A549 (cell line): ENCODE measurements around the gene ETV1. TPM values are rescaled to one million over a fixed set of nuclear protein-coding genes. Genes with fewer than 3 reads are reported as not detected.

Experiments used
- ATAC-seq, 2 experiments: fragments of 200-7000 bp in 1 of 2; fragments of >200 bp in 1 of 2; cut with Nextera tagmentation in 1 of 2; cut with Tn5 transposase in 1 of 2; 3 replicates each; pipeline versions ENCODE4 v1.8.0 to v1.9.1; 2018 to 2020; ENCODE audit warnings: mild to moderate bottlenecking in 1 of 2, moderate library complexity in 1 of 2
- CTCF ChIA-PET: fragments of 300-600 bp; sonication (Branson Sonifier 250); formaldehyde crosslinking; extraction: SDS; loops from one replicate; lab custom pipeline; 2021; ENCODE audit warnings: antibody characterized with exemption, inconsistent platforms; lab: Yijun Ruan, JAX
- POLR2A ChIA-PET: fragments of 350-600 bp; formaldehyde crosslinking; extraction: SDS; loops from one replicate; lab custom pipeline; 2021; ENCODE audit warnings: antibody characterized with exemption, inconsistent platforms; lab: Yijun Ruan, JAX
- DNase-seq, 2 experiments: peaks; one replicate each; pipeline versions ENCODE4 v3.0.0 to v3.0.0-alpha.2; 2011 to 2016; ENCODE audit warnings: low read depth in 1 of 2, low spot score in 1 of 2
- FAIRE-seq: peaks from 2 replicates; lab custom pipeline; 2011; peaks lifted over from hg19 to GRCh38; lab: Jason Lieb, UNC
- H3K27ac ChIP-seq, 2 experiments: fragments of >200 bp; sonication (Bioruptor Twin); formaldehyde crosslinking; 3 replicates each; pipeline ENCODE4 v1.5.1; 2016 to 2017
- H3K4me1 ChIP-seq: fragments of >200 bp; sonication (Bioruptor Twin); formaldehyde crosslinking; 3 replicates; pipeline ENCODE4 v1.6.1; 2016
- H3K4me2 ChIP-seq: fragments of >200 bp; sonication (Bioruptor Twin); formaldehyde crosslinking; 3 replicates; pipeline ENCODE4 v1.6.1; 2016
- H3K4me3 ChIP-seq: fragments of >200 bp; sonication (Bioruptor Twin); formaldehyde crosslinking; 3 replicates; pipeline ENCODE4 v1.5.1; 2016
- H3K9me3 ChIP-seq: fragments of >200 bp; sonication (Bioruptor Twin); formaldehyde crosslinking; 3 replicates; pipeline ENCODE4 v1.6.1; 2016
- BHLHE40 ChIP-seq: IDR thresholded peaks from 2 replicates; pipeline ENCODE4 v1.6.1; 2012; ENCODE audit warnings: low read depth, low read length, inconsistent platforms
- CEBPB ChIP-seq, 2 experiments: fragments of >200 bp in 1 of 2; sonication (Bioruptor Twin) in 1 of 2; formaldehyde crosslinking in 1 of 2; IDR thresholded peaks; 2 replicates each; pipeline ENCODE4 v1.6.1; 2012 to 2016
- CTCF ChIP-seq: fragments of >200 bp; sonication (Bioruptor Twin); formaldehyde crosslinking; IDR thresholded peaks from 3 replicates; pipeline ENCODE4 v1.5.1; 2016
- E2F6 ChIP-seq: IDR thresholded peaks from 2 replicates; pipeline ENCODE4 v1.6.1; 2012; ENCODE audit warnings: low read depth, borderline replicate concordance
- ESRRA ChIP-seq: fragments of 150-350 bp; IDR thresholded peaks from 2 replicates; pipeline ENCODE4 v1.6.1; 2014; ENCODE audit warnings: mild to moderate bottlenecking, low read length, borderline replicate concordance
- HDAC2 ChIP-seq: fragments of 200-600 bp; sonication (generic); IDR thresholded peaks from 2 replicates; pipeline ENCODE4 v1.6.1; 2016
- HOXA7 ChIP-seq: fragments of 250-450 bp; sonication (Bioruptor Pico); IDR thresholded peaks from 2 replicates; pipeline ENCODE4 v1.5.0; 2020; ENCODE audit warnings: mild to moderate bottlenecking, moderate library complexity
- HOXB13 ChIP-seq: fragments of 250-450 bp; sonication (Bioruptor Pico); IDR thresholded peaks from 2 replicates; pipeline ENCODE4 v1.5.0; 2020; ENCODE audit warnings: low read depth, mild to moderate bottlenecking, moderate library complexity
- PBX3 ChIP-seq: IDR thresholded peaks from 2 replicates; pipeline ENCODE4 v1.6.1; 2012
- PHF8 ChIP-seq: fragments of 200-600 bp; sonication (generic); IDR thresholded peaks from 2 replicates; pipeline ENCODE4 v1.6.1; 2016; ENCODE audit warnings: low read depth, mild to moderate bottlenecking, antibody characterized with exemption, moderate library complexity, borderline replicate concordance
- RAD21 ChIP-seq, 2 experiments: fragments of >200 bp in 1 of 2; sonication (Bioruptor Twin) in 1 of 2; formaldehyde crosslinking in 1 of 2; IDR thresholded peaks in 1 of 2; conservative IDR thresholded peaks in 1 of 2; 2 replicates in 1 of 2; 3 replicates in 1 of 2; pipeline ENCODE4 v1.6.1; 2012 to 2018; ENCODE audit warnings: inconsistent platforms in 1 of 2
- RARB ChIP-seq: fragments of 250-450 bp; sonication (Bioruptor Pico); IDR thresholded peaks from 2 replicates; pipeline ENCODE4 v1.8.0; 2021; ENCODE audit warnings: mild to moderate bottlenecking, moderate library complexity
- RCOR1 ChIP-seq: fragments of 150-350 bp; IDR thresholded peaks from 2 replicates; pipeline ENCODE4 v1.6.1; 2014; ENCODE audit warnings: antibody characterized with exemption, low read length, low read depth
- SMC3 ChIP-seq: fragments of >200 bp; sonication (Bioruptor Twin); formaldehyde crosslinking; IDR thresholded peaks from 3 replicates; pipeline ENCODE4 v1.6.1; 2018; ENCODE audit warnings: inconsistent platforms
- TP53 ChIP-seq: fragments of 250-450 bp; sonication (Bioruptor Pico); IDR thresholded peaks from 2 replicates; pipeline ENCODE4 v1.5.0; 2021; ENCODE audit warnings: mild to moderate bottlenecking, moderate library complexity
- WGBS: methylation state at CpG from one replicate; pipeline ENCODE4 v1.1.6; 2017; ENCODE audit errors: missing lambda C conversion rate; 5-methylcytosine and 5-hydroxymethylcytosine counted together
- polyA minus RNA-seq: library from RNA; depleted of rRNA, polyadenylated mRNA; stranded (reverse); fragments of >200 nt; gene quantifications from 2 replicates; pipeline ENCODE4 v1.2.3, GENCODE V29; 2011; rRNA and poly(A)+ RNA removed
- polyA plus RNA-seq, 4 experiments: library from polyadenylated mRNA; depleted of rRNA in 3 of 4; stranded (reverse); fragments of >200 nt; fragmentation: RNase III in 1 of 4; extraction: RNeasy Plus Mini Kit Qiagen cat#74134 plus additional on column Dnase treatment in 1 of 4; gene quantifications; 2 replicates in 3 of 4; 3 replicates in 1 of 4; pipeline ENCODE4 v1.2.3, GENCODE V29; 2011 to 2017

Gene ETV1
- polyA plus RNA-seq (2011; rRNA removed) (5.5 and 6.2 TPM in 2 replicates), polyA plus RNA-seq (2017; fragmentation: RNase III; extraction: RNeasy Plus Mini Kit Qiagen cat#74134 plus additional on column Dnase treatment) (0.73 to 1.3 TPM (median 1.3 TPM) in 3 replicates), polyA minus RNA-seq (6.6 TPM in 2 replicates)
- polyA plus RNA-seq (2012; cell fraction: cytosol; rRNA removed) = 2.4 and 3.2 TPM in 2 replicates
- polyA plus RNA-seq (2012; cell fraction: nucleus; rRNA removed) = 1.8 and 2.6 TPM in 2 replicates

DNA sequence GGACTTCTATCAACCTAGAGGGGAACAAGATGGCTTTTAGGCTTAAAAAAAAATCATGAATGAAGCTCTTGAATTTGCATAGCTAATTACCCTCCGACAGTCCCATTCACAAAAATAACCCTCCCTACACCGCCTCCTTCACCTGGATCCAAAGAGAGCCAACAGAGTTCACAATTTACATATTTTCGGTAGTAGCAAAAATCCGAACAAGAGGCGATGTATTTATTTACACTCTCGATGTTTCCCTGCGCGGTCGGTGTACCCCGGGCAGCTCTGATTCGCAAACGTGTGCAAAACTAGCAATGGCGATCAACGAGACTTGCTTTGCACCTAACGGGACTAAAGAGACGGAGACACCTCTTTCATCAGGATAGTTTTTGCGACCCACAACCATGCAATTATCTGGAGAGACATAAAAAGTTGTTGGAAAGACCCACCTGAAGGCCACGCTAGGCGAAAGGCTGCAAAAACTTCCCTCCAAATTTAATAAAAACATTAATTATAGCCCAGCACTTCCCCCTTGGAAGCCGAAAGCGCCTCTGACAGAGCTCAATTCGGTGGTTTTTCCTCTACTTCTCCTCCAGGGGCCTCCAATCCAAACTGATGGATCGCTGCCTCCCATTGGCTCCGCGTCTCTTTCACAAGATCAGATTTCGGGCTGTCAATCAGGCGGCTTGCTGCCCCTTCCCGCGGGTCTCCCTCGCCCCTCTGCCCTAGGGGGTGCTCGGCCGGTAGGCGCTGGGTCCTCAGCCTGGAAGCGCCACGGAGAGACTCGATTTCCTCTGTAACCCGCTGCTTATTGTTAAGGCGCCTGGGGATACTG lies at the start of gene ETV1:
Gene ETV1, minus strand, starts transcription at position 541 of the 823 bp plus-strand sequence. CDS start 614 bp downstream, outside the sequence.
- CTCF ChIA-PET = interaction anchor here (0.9 to 1.7 kb wide), 9 partner anchors 8 to 480 kb away, joined by 3 to 9 read pairs (median 3); no protein-coding TSS in a partner anchor
- Histone ChIP-seq H3K4me3 (peak within 1 kb of the TSS; percentile 61), H3K4me1 (no peaks in the 10 kb centered on the region), H3K4me2 (peak within 1 kb of the TSS; percentile 92), H3K27ac (peak within 1 kb of the TSS; percentile 43 to 63), H3K9me3 (no peaks in the 10 kb centered on the region)
- FAIRE-seq = no peak
- peak; percentile 56 to 79 for DNase-seq
- 0 out of 2 replicates have a peak, but pooled peaks have one; percentile 23 for TF ChIP-seq PHF8
- TF ChIP-seq PBX3 = peak; percentile 78
- TF ChIP-seq CTCF = peak; percentile 25; the same call in 1 of the 3 replicates
- TF ChIP-seq RAD21 (conservative IDR thresholded peaks at IDR 0.05 in 1 of 2, IDR thresholded peaks at IDR 0.05 in 1 of 2) = no peak
- TF ChIP-seq SMC3 = 0 out of 3 replicates have a peak, but pooled peaks have one; percentile 6
- TF ChIP-seq E2F6 = peak; percentile 22; the same call in 1 of the 2 replicates
- peak in 1 of 2 experiments; percentile 35; a peak in 1 of 4 replicates for TF ChIP-seq CEBPB (IDR thresholded peaks at IDR 0.05)
- TF ChIP-seq BHLHE40 = no peak
- peak; percentile 79 to 83 for ATAC-seq
- POLR2A ChIA-PET = interaction anchor here (0.6 to 2.0 kb wide), 5 partner anchors 8 to 1303 kb away, joined by 3 to 10 read pairs (median 3); no protein-coding TSS in a partner anchor
- WGBS = 3% methylated on average over 26 of the region's 38 CpGs

DNA sequence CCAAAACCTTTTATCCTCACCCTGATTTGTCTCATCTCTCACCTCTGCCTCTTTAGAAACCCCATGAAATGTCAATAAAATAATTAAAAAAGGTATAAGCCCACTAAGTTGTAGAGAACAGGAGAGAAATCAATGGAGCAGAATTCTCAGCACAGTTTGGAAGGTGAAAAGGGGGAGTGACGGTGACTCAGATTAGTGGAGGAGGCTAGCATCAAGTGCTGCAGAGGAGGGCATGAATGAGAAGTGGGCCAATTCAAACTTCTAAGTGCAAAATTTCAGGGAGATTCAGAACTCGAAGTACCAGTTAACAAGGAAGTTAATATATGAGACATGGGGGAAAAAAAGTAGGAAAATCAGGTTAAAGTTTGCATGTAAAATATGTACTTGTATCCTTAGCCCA lies 34.9 kb upstream of the ETV1 start:
- ATAC-seq = no peak
- no peak overlapping the region for H3K4me3 ChIP-seq
- no peak for DNase-seq
- CTCF ChIA-PET = no interaction called here
- H3K27ac ChIP-seq = no peak overlapping the region
- H3K4me1 ChIP-seq = no peaks in the 10 kb centered on the region
- TF ChIP-seq HDAC2 (no peak), RARB (CRISPR knock-in tag) (no peak), TP53 (CRISPR knock-in tag) (no peak), ESRRA (no peak), HOXA7 (CRISPR knock-in tag) (no peak)
- WGBS = 45% methylated on average over 2 of the region's 2 CpGs
- no peaks in the 10 kb centered on the region for H3K9me3 ChIP-seq
- no peak for FAIRE-seq
- POLR2A ChIA-PET = no interaction called here
- H3K4me2 ChIP-seq = no peak overlapping the region

DNA sequence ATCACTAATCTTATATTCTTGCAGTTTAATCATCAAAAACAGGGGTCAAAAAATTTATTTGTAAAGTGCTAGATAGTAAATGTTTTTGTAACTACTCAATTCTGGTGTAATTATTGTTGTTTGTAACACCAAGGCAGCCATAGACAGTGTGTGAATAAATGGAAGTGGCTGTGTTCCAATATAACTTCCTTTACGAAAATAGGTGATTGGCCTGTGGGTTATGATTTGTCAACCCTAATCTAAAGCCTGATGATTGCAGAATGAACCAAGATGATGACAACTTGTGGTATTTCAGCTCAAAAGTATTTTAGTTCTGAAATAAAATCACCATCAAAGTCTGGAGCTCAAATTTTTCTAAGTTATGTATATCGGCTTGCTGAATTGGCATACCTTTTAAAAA lies 34.4 kb upstream of the ETV1 start:
- ATAC-seq (no peak), FAIRE-seq (no peak), DNase-seq (no peak)
- POLR2A ChIA-PET = no interaction called here
- no peak overlapping the region for H3K4me2 ChIP-seq
- CTCF ChIA-PET = no interaction called here
- no peak for TF ChIP-seq RCOR1
- TF ChIP-seq HOXB13 = no peak
- no peak for TF ChIP-seq PBX3
- H3K9me3 ChIP-seq = no peaks in the 10 kb centered on the region
- H3K4me3 ChIP-seq = no peak overlapping the region
- no peak overlapping the region for H3K27ac ChIP-seq
- H3K4me1 ChIP-seq = no peaks in the 10 kb centered on the region
- WGBS = 71% methylated on average over 2 of the region's 2 CpGs
